K562 (cell line): ENCODE results near the gene MSL2. TPM values are rescaled to one million over a fixed set of nuclear protein-coding genes. Genes with fewer than 3 reads are reported as not detected.

Experiments used
- AFF1 ChIP-seq, 2 experiments: fragments of 450-650 bp; IDR thresholded peaks; 2 replicates each; pipeline ENCODE4 v1.6.1; 2018; ENCODE audit warnings: mild to moderate bottlenecking in 2 of 2, low read depth in 1 of 2; ENCODE audit not compliant: partially characterized antibody in 2 of 2
- BACH1 ChIP-seq: fragments of 200-800 bp; sonication (Bioruptor generic); IDR thresholded peaks from 2 replicates; pipeline ENCODE4 v1.6.1; 2016; ENCODE audit warnings: missing genetic modification characterization, missing compliant biosample characterization
- DDX20 ChIP-seq: fragments of 450-650 bp; IDR thresholded peaks from 2 replicates; pipeline ENCODE4 v1.6.1; 2016; ENCODE audit warnings: missing genetic modification characterization, low read depth, mild to moderate bottlenecking, missing compliant biosample characterization, moderate library complexity
- E2F6 ChIP-seq, 2 experiments: IDR thresholded peaks; 2 replicates each; pipeline ENCODE4 v1.6.1; 2011; ENCODE audit warnings: borderline replicate concordance in 1 of 2, control low read depth in 1 of 2, low read depth in 1 of 2, low read length in 1 of 2, mild to moderate bottlenecking in 1 of 2, mixed read lengths in 1 of 2, moderate library complexity in 1 of 2; ENCODE audit not compliant: insufficient read depth in 1 of 2, insufficient read length in 1 of 2, poor library complexity in 1 of 2, severe bottlenecking in 1 of 2; ENCODE audit errors: extremely low read depth in 1 of 2
- GABPB1 ChIP-seq: sonication (generic); formaldehyde crosslinking; IDR thresholded peaks from 2 replicates; pipeline ENCODE4 v1.8.0; 2022; ENCODE audit warnings: mild to moderate bottlenecking, missing genetic modification reagents
- IFI16 ChIP-seq: fragments of 250-450 bp; sonication (Bioruptor Pico); IDR thresholded peaks from 2 replicates; pipeline ENCODE4 v2.1.2; 2022; ENCODE audit warnings: mild to moderate bottlenecking, inconsistent platforms
- KDM2B ChIP-seq: fragments of 250-450 bp; sonication (Bioruptor Pico); IDR thresholded peaks from 2 replicates; pipeline ENCODE4 v1.8.0; 2021; ENCODE audit warnings: mild to moderate bottlenecking, moderate library complexity
- MBD2 ChIP-seq: sonication (generic); IDR thresholded peaks from 2 replicates; pipeline ENCODE4 v1.6.1; 2016; ENCODE audit warnings: low read depth, borderline replicate concordance
- NEUROD1 ChIP-seq: fragments of 150-350 bp; IDR thresholded peaks from 2 replicates; pipeline ENCODE4 v1.6.1; 2014; ENCODE audit warnings: borderline replicate concordance, low read length, low read depth; ENCODE audit not compliant: partially characterized antibody
- PCBP1 ChIP-seq: fragments of 200-400 bp; formaldehyde crosslinking; IDR thresholded peaks from 2 replicates; pipeline ENCODE4 v1.6.1; 2018; ENCODE audit warnings: mild to moderate bottlenecking, low read depth, low read length; ENCODE audit not compliant: poor library complexity, severe bottlenecking
- PKNOX1 ChIP-seq: fragments of 450-650 bp; IDR thresholded peaks from 2 replicates; pipeline ENCODE4 v1.6.1; 2016
- POLR2AphosphoS2 ChIP-seq: IDR thresholded peaks from 2 replicates; pipeline ENCODE4 v1.6.1; 2012; ENCODE audit warnings: low read length, improper control_type of control experiment
- RFX5 ChIP-seq: IDR thresholded peaks from 2 replicates; pipeline ENCODE4 v1.6.1; 2011; ENCODE audit warnings: low read depth, mild to moderate bottlenecking, improper control_type of control experiment, low read length
- SLC30A9 ChIP-seq: fragments of 250-450 bp; sonication (Bioruptor Pico); IDR thresholded peaks from 2 replicates; pipeline ENCODE4 v1.8.0; 2022; ENCODE audit warnings: mild to moderate bottlenecking, moderate library complexity
- SMAD3 ChIP-seq: fragments of 450-650 bp; formaldehyde crosslinking; conservative IDR thresholded peaks from 2 replicates; pipeline ENCODE4 v1.4.0; 2020; ENCODE audit warnings: mild to moderate bottlenecking
- SMARCB1 ChIP-seq: IDR thresholded peaks from 2 replicates; pipeline ENCODE4 v1.6.1; 2011; ENCODE audit warnings: improper control_type of control experiment, low read depth; ENCODE audit not compliant: insufficient read length
- SMC3 ChIP-seq: conservative IDR thresholded peaks from 2 replicates; pipeline ENCODE4 v1.6.1; 2011; ENCODE audit warnings: low read depth, low read length, improper control_type of control experiment; ENCODE audit not compliant: insufficient read depth
- TAF1 ChIP-seq: IDR thresholded peaks from 2 replicates; pipeline ENCODE4 v1.6.1; 2011; ENCODE audit warnings: mild to moderate bottlenecking, low read length, moderate library complexity; ENCODE audit not compliant: insufficient read depth, control insufficient read depth, severe bottlenecking; ENCODE audit errors: extremely low read depth
- ZBTB43 ChIP-seq: sonication (generic); formaldehyde crosslinking; IDR thresholded peaks from 2 replicates; pipeline ENCODE4 v1.8.0; 2023; ENCODE audit warnings: mild to moderate bottlenecking, missing genetic modification reagents
- ZNF354B ChIP-seq: fragments of 250-450 bp; sonication (Bioruptor Pico); IDR thresholded peaks from 2 replicates; pipeline ENCODE4 v1.4.0; 2020
- ZNF431 ChIP-seq: sonication (generic); formaldehyde crosslinking; IDR thresholded peaks from 2 replicates; pipeline ENCODE4 v1.8.0; 2022; ENCODE audit warnings: mild to moderate bottlenecking, missing genetic modification reagents
- ZNF584 ChIP-seq: fragments of 200-800 bp; sonication (Bioruptor generic); IDR thresholded peaks from 2 replicates; pipeline ENCODE4 v1.6.1; 2016; ENCODE audit warnings: low read depth, mild to moderate bottlenecking, missing genetic modification characterization, missing compliant biosample characterization
- polyA plus RNA-seq, 8 experiments: library from polyadenylated mRNA; depleted of rRNA in 4 of 8; stranded (reverse) in 5 of 8; unstranded in 3 of 8; fragments of >200 nt; fragmentation: Nextera tagmentation in 2 of 8; fragmentation: Illumina TruSeq in 1 of 8; extraction: Ambion mirVana in 2 of 8; extraction: Trizol in 1 of 8; gene quantifications; 2 replicates each; pipeline versions ENCODE4 v1.2.1 to v1.2.3, GENCODE V29; 2011 to 2014; ENCODE audit warnings: inconsistent platforms in 1 of 8, missing spikeins in 1 of 8
- total RNA-seq, 7 experiments: library from RNA; depleted of rRNA in 6 of 7; stranded (reverse); fragments of >200 nt in 6 of 7; fragmentation: Illumina TruSeq in 2 of 7; extraction: Trizol in 2 of 7; gene quantifications; 2 replicates each; pipeline versions ENCODE4 v1.2.1 to v1.2.3, GENCODE V29; 2011 to 2021; ENCODE audit warnings: low replicate concordance in 1 of 7

MSL2 gene
- total and polyA plus RNA-seq, 9 of the 15 experiments (the other 6 are each of a cell fraction or from before 2014, with no cell fraction given), result 1.9 to 19.9 (median 9.1) TPM

GRCh38 chr3:136196064-136196400 lies at the start of gene MSL2 (continued):
- TF ChIP-seq AFF1 (IDR thresholded peaks at IDR 0.05; ENCODE audit: low read depth in 1 of 2, partially characterized antibody in 2 of 2) (no peak), IFI16 (CRISPR knock-in tag) (no peak), ZNF354B (CRISPR knock-in tag) (no peak), KDM2B (CRISPR knock-in tag) (no peak), SMAD3 (no peak), ZNF584 (CRISPR knock-in tag) (no peak), PCBP1 (peak; percentile 19), PKNOX1 (no peak), ZBTB43 (no peak), ZNF431 (no peak), POLR2AphosphoS2 (peak; percentile 14; the same call in 1 of the 2 replicates), TAF1 (peak; percentile 76), DDX20 (tag) (no peak), NEUROD1 (no peak), SMC3 (no peak), SLC30A9 (CRISPR knock-in tag) (no peak), SMARCB1 (no peak), RFX5 (no peak), GABPB1 (CRISPR knock-in tag) (no peak; the same call in 1 of the 2 replicates), MBD2 (peak; percentile 41; the same call in 1 of the 2 replicates), BACH1 (tag) (no peak), E2F6 (IDR thresholded peaks at IDR 0.05; ENCODE audit: borderline replicate concordance in 1 of 2, extremely low read depth in 1 of 2, insufficient read depth in 1 of 2, insufficient read length in 1 of 2, low read depth in 1 of 2, low read length in 1 of 2, poor library complexity in 1 of 2, severe bottlenecking in 1 of 2) (no peak)
